Measurements from ENCODE around the gene EVX2.

EVX2 gene

GRCh38 chr2:176103742-176104315 is 20.1 kb upstream of the EVX2 start:
- H3K4me3 ChIP-seq (ENCODE audit: low read length): peak overlapping the region; percentile 75
- peak overlapping the region; percentile 6 for H3K9ac ChIP-seq (ENCODE audit: low read length)
- H3K9me3 ChIP-seq (ENCODE audit: control insufficient read depth, low read length): peaks cover 13% of the 10 kb centered on the region
- peaks cover 15% of the 10 kb centered on the region for H3K4me1 ChIP-seq (ENCODE audit: control insufficient read depth, insufficient read depth, low read length)
- no peaks in the 10 kb centered on the region for H3K36me3 ChIP-seq (ENCODE audit: control insufficient read depth, insufficient read depth, low read length, severe bottlenecking)
- peaks cover 67% of the 10 kb centered on the region for H3K27me3 ChIP-seq (replicated peaks; ENCODE audit: control insufficient read depth, insufficient read depth, low read length)
- DNase-seq (ENCODE audit: low read depth): no peak

GRCh38 chr2:176103194-176103593 is 19.4 kb upstream of the EVX2 start:
- Histone ChIP-seq H3K9ac (ENCODE audit: low read length) (no peak overlapping the region), H3K4me3 (ENCODE audit: low read length) (no peak overlapping the region)
- no peak for DNase-seq (ENCODE audit: low read depth)

GRCh38 chr2:176102309-176102866 is 18.6 kb upstream of the EVX2 start:
- no peak for DNase-seq (ENCODE audit: low read depth)

More at GRCh38 chr2:176103194-176103593, 19.4 kb upstream of the EVX2 start:
- peaks cover 72% of the 10 kb centered on the region for H3K27me3 ChIP-seq (replicated peaks; ENCODE audit: control insufficient read depth, insufficient read depth, low read length)
- peaks cover 15% of the 10 kb centered on the region for H3K4me1 ChIP-seq (ENCODE audit: control insufficient read depth, insufficient read depth, low read length)
- no peaks in the 10 kb centered on the region for H3K36me3 ChIP-seq (ENCODE audit: control insufficient read depth, insufficient read depth, low read length, severe bottlenecking)
- H3K9me3 ChIP-seq (ENCODE audit: control insufficient read depth, low read length): peaks cover 13% of the 10 kb centered on the region

GRCh38 chr2:176101842-176102241 is 18.1 kb upstream of the EVX2 start:
- Histone ChIP-seq H3K4me1 (ENCODE audit: control insufficient read depth, insufficient read depth, low read length) (peaks cover 24% of the 10 kb centered on the region), H3K4me3 (ENCODE audit: low read length) (no peak overlapping the region), H3K9me3 (ENCODE audit: control insufficient read depth, low read length) (peaks cover 13% of the 10 kb centered on the region), H3K36me3 (ENCODE audit: control insufficient read depth, insufficient read depth, low read length, severe bottlenecking) (no peaks in the 10 kb centered on the region), H3K27me3 (replicated peaks; ENCODE audit: control insufficient read depth, insufficient read depth, low read length) (peaks cover 82% of the 10 kb centered on the region), H3K9ac (ENCODE audit: low read length) (no peak overlapping the region)
- DNase-seq (ENCODE audit: low read depth): no peak

More at GRCh38 chr2:176102309-176102866, 18.6 kb upstream of the EVX2 start:
- Histone ChIP-seq H3K9me3 (ENCODE audit: control insufficient read depth, low read length) (peaks cover 13% of the 10 kb centered on the region), H3K36me3 (ENCODE audit: control insufficient read depth, insufficient read depth, low read length, severe bottlenecking) (no peaks in the 10 kb centered on the region), H3K27me3 (replicated peaks; ENCODE audit: control insufficient read depth, insufficient read depth, low read length) (peaks cover 79% of the 10 kb centered on the region), H3K4me3 (ENCODE audit: low read length) (no peak overlapping the region), H3K9ac (ENCODE audit: low read length) (no peak overlapping the region), H3K4me1 (ENCODE audit: control insufficient read depth, insufficient read depth, low read length) (peaks cover 21% of the 10 kb centered on the region)

GRCh38 chr2:176101216-176101830 is 17.6 kb upstream of the EVX2 start:
- H3K4me1 ChIP-seq (ENCODE audit: control insufficient read depth, insufficient read depth, low read length): peaks cover 24% of the 10 kb centered on the region
- H3K36me3 ChIP-seq (ENCODE audit: control insufficient read depth, insufficient read depth, low read length, severe bottlenecking): no peaks in the 10 kb centered on the region
- H3K9ac ChIP-seq (ENCODE audit: low read length): no peak overlapping the region
- no peak for DNase-seq (ENCODE audit: low read depth)
- no peak overlapping the region for H3K4me3 ChIP-seq (ENCODE audit: low read length)
- H3K9me3 ChIP-seq (ENCODE audit: control insufficient read depth, low read length): peaks cover 13% of the 10 kb centered on the region
- peaks cover 87% of the 10 kb centered on the region for H3K27me3 ChIP-seq (replicated peaks; ENCODE audit: control insufficient read depth, insufficient read depth, low read length)

- DNase-seq (ENCODE audit: low read depth): no peak
- Histone ChIP-seq H3K4me1 (ENCODE audit: control insufficient read depth, insufficient read depth, low read length) (peaks cover 24% of the 10 kb centered on the region), H3K27me3 (replicated peaks; ENCODE audit: control insufficient read depth, insufficient read depth, low read length) (peaks cover 91% of the 10 kb centered on the region), H3K9ac (ENCODE audit: low read length) (no peak overlapping the region), H3K9me3 (ENCODE audit: control insufficient read depth, low read length) (peaks cover 13% of the 10 kb centered on the region), H3K4me3 (ENCODE audit: low read length) (no peak overlapping the region), H3K36me3 (ENCODE audit: control insufficient read depth, insufficient read depth, low read length, severe bottlenecking) (no peaks in the 10 kb centered on the region)
Observed at GRCh38 chr2:176100547-176101140, 16.9 kb upstream of the EVX2 start.

- peaks cover 23% of the 10 kb centered on the region for H3K4me1 ChIP-seq (ENCODE audit: control insufficient read depth, insufficient read depth, low read length)
- no peak within 1 kb of the TSS for H3K4me3 ChIP-seq (ENCODE audit: low read length)
- H3K27me3 ChIP-seq (replicated peaks; ENCODE audit: control insufficient read depth, insufficient read depth, low read length): peaks cover 91% of the 10 kb centered on the region
- H3K9me3 ChIP-seq (ENCODE audit: control insufficient read depth, low read length): peaks cover 13% of the 10 kb centered on the region
- H3K36me3 ChIP-seq (ENCODE audit: control insufficient read depth, insufficient read depth, low read length, severe bottlenecking): no peaks in the 10 kb centered on the region
- no peak for DNase-seq (ENCODE audit: low read depth)
- H3K9ac ChIP-seq (ENCODE audit: low read length): no peak within 1 kb of the TSS
Observed at GRCh38 chr2:176099728-176100546, 16.2 kb upstream of the EVX2 start, which contains the start of gene HOXD12. TSS of gene HOXD12 (plus strand) at chr2:176099795. CDS start at chr2:176099802, 7 bp downstream.

GRCh38 chr2:176099159-176099727 is 15.5 kb upstream of the EVX2 start:
- H3K36me3 ChIP-seq (ENCODE audit: control insufficient read depth, insufficient read depth, low read length, severe bottlenecking): no peaks in the 10 kb centered on the region
- DNase-seq (ENCODE audit: low read depth): no peak
- H3K27me3 ChIP-seq (replicated peaks; ENCODE audit: control insufficient read depth, insufficient read depth, low read length): peaks cover 97% of the 10 kb centered on the region
- no peak overlapping the region for H3K4me3 ChIP-seq (ENCODE audit: low read length)
- no peak overlapping the region for H3K9ac ChIP-seq (ENCODE audit: low read length)
- peaks cover 18% of the 10 kb centered on the region for H3K9me3 ChIP-seq (ENCODE audit: control insufficient read depth, low read length)
- peaks cover 17% of the 10 kb centered on the region for H3K4me1 ChIP-seq (ENCODE audit: control insufficient read depth, insufficient read depth, low read length)

GRCh38 chr2:176098366-176099158 is 14.8 kb upstream of the EVX2 start:
- no peak for DNase-seq (ENCODE audit: low read depth)
- Histone ChIP-seq H3K27me3 (replicated peaks; ENCODE audit: control insufficient read depth, insufficient read depth, low read length) (peaks cover 98% of the 10 kb centered on the region), H3K9me3 (ENCODE audit: control insufficient read depth, low read length) (peaks cover 19% of the 10 kb centered on the region), H3K4me1 (ENCODE audit: control insufficient read depth, insufficient read depth, low read length) (peaks cover 10% of the 10 kb centered on the region), H3K9ac (ENCODE audit: low read length) (no peak overlapping the region), H3K36me3 (ENCODE audit: control insufficient read depth, insufficient read depth, low read length, severe bottlenecking) (no peaks in the 10 kb centered on the region), H3K4me3 (ENCODE audit: low read length) (no peak overlapping the region)

- Histone ChIP-seq H3K4me1 (ENCODE audit: control insufficient read depth, insufficient read depth, low read length) (peaks cover 9% of the 10 kb centered on the region), H3K9me3 (ENCODE audit: control insufficient read depth, low read length) (peaks cover 21% of the 10 kb centered on the region), H3K27me3 (replicated peaks; ENCODE audit: control insufficient read depth, insufficient read depth, low read length) (peaks cover 96% of the 10 kb centered on the region), H3K9ac (ENCODE audit: low read length) (no peak overlapping the region), H3K36me3 (ENCODE audit: control insufficient read depth, insufficient read depth, low read length, severe bottlenecking) (no peaks in the 10 kb centered on the region), H3K4me3 (ENCODE audit: low read length) (peak overlapping the region; percentile 78)
- no peak for DNase-seq (ENCODE audit: low read depth)
Observed at GRCh38 chr2:176097820-176098365, 14.1 kb upstream of the EVX2 start.
